Measurements from ENCODE around the gene MRPL37.

Gene MRPL37

DNA sequence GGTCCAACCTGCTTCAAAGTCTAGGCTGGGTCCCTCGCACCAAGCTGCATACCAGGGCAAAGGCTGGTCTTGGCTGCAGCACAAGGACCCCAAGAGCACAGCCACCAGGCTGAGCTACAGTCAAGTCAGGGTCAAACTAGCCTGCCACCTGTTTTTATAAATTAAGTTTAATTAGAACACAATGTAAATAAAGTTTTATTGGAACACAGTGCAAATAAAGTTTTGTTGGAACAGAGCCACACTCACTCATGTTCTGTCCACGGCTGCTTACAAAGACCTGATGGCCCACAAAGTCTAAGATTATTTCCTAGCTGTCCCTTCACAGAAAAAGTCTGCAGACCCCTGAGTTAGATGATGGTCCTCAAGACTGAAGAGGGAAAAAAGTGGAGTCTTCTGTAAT, 66.2 kb downstream of the MRPL37 start:
- DNase-seq, result no peak

GRCh38 chr1:54266908-54267307, 66.9 kb downstream of the MRPL37 start:
- DNase-seq, result no peak
